ENCODE measurements around the gene TRMO.

Gene TRMO

GRCh38 chr9:97934321-97935115 lies 12.2 kb upstream of the TRMO start:
- H3K27me3 ChIP-seq (ENCODE audit: control insufficient read depth, insufficient read depth, low read length): no peaks in the 10 kb centered on the region
- H3K27ac ChIP-seq (ENCODE audit: low read depth, low read length): no peak overlapping the region
- no peak overlapping the region for H3K9ac ChIP-seq (ENCODE audit: low read length)
- no peaks in the 10 kb centered on the region for H3K36me3 ChIP-seq (ENCODE audit: control insufficient read depth, insufficient read depth, low read length)
- no peaks in the 10 kb centered on the region for H3K4me1 ChIP-seq (ENCODE audit: control insufficient read depth, insufficient read depth, low read length)
- H3K4me3 ChIP-seq (ENCODE audit: low read length): no peak overlapping the region

GRCh38 chr9:97933297-97933998 lies 11.1 kb upstream of the TRMO start:
- Histone ChIP-seq H3K9ac (ENCODE audit: low read length) (no peak overlapping the region), H3K27me3 (ENCODE audit: control insufficient read depth, insufficient read depth, low read length) (no peaks in the 10 kb centered on the region), H3K4me1 (ENCODE audit: control insufficient read depth, insufficient read depth, low read length) (no peaks in the 10 kb centered on the region), H3K27ac (ENCODE audit: low read depth, low read length) (no peak overlapping the region), H3K4me3 (ENCODE audit: low read length) (no peak overlapping the region), H3K36me3 (ENCODE audit: control insufficient read depth, insufficient read depth, low read length) (no peaks in the 10 kb centered on the region)

- Histone ChIP-seq H3K4me1 (ENCODE audit: control insufficient read depth, insufficient read depth, low read length) (no peaks in the 10 kb centered on the region), H3K9ac (ENCODE audit: low read length) (no peak overlapping the region), H3K27ac (ENCODE audit: low read depth, low read length) (no peak overlapping the region), H3K36me3 (ENCODE audit: control insufficient read depth, insufficient read depth, low read length) (no peaks in the 10 kb centered on the region), H3K27me3 (ENCODE audit: control insufficient read depth, insufficient read depth, low read length) (no peaks in the 10 kb centered on the region), H3K4me3 (ENCODE audit: low read length) (no peak overlapping the region)
Measured at GRCh38 chr9:97930972-97931371, 8.7 kb upstream of the TRMO start.

GRCh38 chr9:97928986-97929604 lies 6.8 kb upstream of the TRMO start:
- Histone ChIP-seq H3K4me3 (ENCODE audit: low read length) (no peak overlapping the region), H3K27me3 (ENCODE audit: control insufficient read depth, insufficient read depth, low read length) (no peaks in the 10 kb centered on the region), H3K27ac (ENCODE audit: low read depth, low read length) (no peak overlapping the region), H3K9ac (ENCODE audit: low read length) (no peak overlapping the region), H3K4me1 (ENCODE audit: control insufficient read depth, insufficient read depth, low read length) (no peaks in the 10 kb centered on the region), H3K36me3 (ENCODE audit: control insufficient read depth, insufficient read depth, low read length) (no peaks in the 10 kb centered on the region)

GRCh38 chr9:97925497-97926334 lies 3.4 kb upstream of the TRMO start:
- no peaks in the 10 kb centered on the region for H3K4me1 ChIP-seq (ENCODE audit: control insufficient read depth, insufficient read depth, low read length)
- H3K4me3 ChIP-seq (ENCODE audit: low read length): no peak overlapping the region
- no peaks in the 10 kb centered on the region for H3K36me3 ChIP-seq (ENCODE audit: control insufficient read depth, insufficient read depth, low read length)
- H3K27ac ChIP-seq (ENCODE audit: low read depth, low read length): no peak overlapping the region
- no peaks in the 10 kb centered on the region for H3K27me3 ChIP-seq (ENCODE audit: control insufficient read depth, insufficient read depth, low read length)
- no peak overlapping the region for H3K9ac ChIP-seq (ENCODE audit: low read length)

GRCh38 chr9:97924386-97924785 lies 2.1 kb upstream of the TRMO start:
- Histone ChIP-seq H3K9ac (ENCODE audit: low read length) (no peak overlapping the region), H3K36me3 (ENCODE audit: control insufficient read depth, insufficient read depth, low read length) (no peaks in the 10 kb centered on the region), H3K4me1 (ENCODE audit: control insufficient read depth, insufficient read depth, low read length) (no peaks in the 10 kb centered on the region), H3K4me3 (ENCODE audit: low read length) (no peak overlapping the region), H3K27me3 (ENCODE audit: control insufficient read depth, insufficient read depth, low read length) (no peaks in the 10 kb centered on the region), H3K27ac (ENCODE audit: low read depth, low read length) (no peak overlapping the region)

- Histone ChIP-seq H3K9ac (ENCODE audit: low read length) (no peak overlapping the region), H3K4me3 (ENCODE audit: low read length) (no peak overlapping the region), H3K36me3 (ENCODE audit: control insufficient read depth, insufficient read depth, low read length) (no peaks in the 10 kb centered on the region), H3K4me1 (ENCODE audit: control insufficient read depth, insufficient read depth, low read length) (no peaks in the 10 kb centered on the region), H3K27me3 (ENCODE audit: control insufficient read depth, insufficient read depth, low read length) (no peaks in the 10 kb centered on the region), H3K27ac (ENCODE audit: low read depth, low read length) (no peak overlapping the region)
Measured at GRCh38 chr9:97923529-97924108, 1.3 kb upstream of the TRMO start.

GRCh38 chr9:97919217-97919813 lies 3.0 kb downstream of the TRMO start:
- peaks cover 6% of the 10 kb centered on the region for H3K36me3 ChIP-seq (ENCODE audit: control insufficient read depth, insufficient read depth, low read length)
- H3K9ac ChIP-seq (ENCODE audit: low read length): no peak overlapping the region
- no peaks in the 10 kb centered on the region for H3K4me1 ChIP-seq (ENCODE audit: control insufficient read depth, insufficient read depth, low read length)
- H3K27me3 ChIP-seq (ENCODE audit: control insufficient read depth, insufficient read depth, low read length): no peaks in the 10 kb centered on the region
- no peak overlapping the region for H3K27ac ChIP-seq (ENCODE audit: low read depth, low read length)
- no peak overlapping the region for H3K4me3 ChIP-seq (ENCODE audit: low read length)

GRCh38 chr9:97918611-97919010 lies 3.7 kb downstream of the TRMO start:
- H3K27ac ChIP-seq (ENCODE audit: low read depth, low read length): no peak overlapping the region
- H3K4me1 ChIP-seq (ENCODE audit: control insufficient read depth, insufficient read depth, low read length): no peaks in the 10 kb centered on the region
- no peak overlapping the region for H3K9ac ChIP-seq (ENCODE audit: low read length)
- peaks cover 6% of the 10 kb centered on the region for H3K36me3 ChIP-seq (ENCODE audit: control insufficient read depth, insufficient read depth, low read length)
- no peaks in the 10 kb centered on the region for H3K27me3 ChIP-seq (ENCODE audit: control insufficient read depth, insufficient read depth, low read length)
- H3K4me3 ChIP-seq (ENCODE audit: low read length): no peak overlapping the region

GRCh38 chr9:97911970-97912369 lies 10.3 kb downstream of the TRMO start:
- peaks cover 36% of the 10 kb centered on the region for H3K36me3 ChIP-seq (ENCODE audit: control insufficient read depth, insufficient read depth, low read length)
- H3K27me3 ChIP-seq (ENCODE audit: control insufficient read depth, insufficient read depth, low read length): no peaks in the 10 kb centered on the region

GRCh38 chr9:97911528-97911927 lies 10.8 kb downstream of the TRMO start:
- no peak overlapping the region for H3K9ac ChIP-seq (ENCODE audit: low read length)
- peaks cover 36% of the 10 kb centered on the region for H3K36me3 ChIP-seq (ENCODE audit: control insufficient read depth, insufficient read depth, low read length)
- H3K4me1 ChIP-seq (ENCODE audit: control insufficient read depth, insufficient read depth, low read length): no peaks in the 10 kb centered on the region
- no peaks in the 10 kb centered on the region for H3K27me3 ChIP-seq (ENCODE audit: control insufficient read depth, insufficient read depth, low read length)
- no peak overlapping the region for H3K27ac ChIP-seq (ENCODE audit: low read depth, low read length)
- H3K4me3 ChIP-seq (ENCODE audit: low read length): no peak overlapping the region

More at GRCh38 chr9:97911970-97912369, 10.3 kb downstream of the TRMO start:
- no peak overlapping the region for H3K9ac ChIP-seq (ENCODE audit: low read length)
- no peak overlapping the region for H3K4me3 ChIP-seq (ENCODE audit: low read length)
- no peaks in the 10 kb centered on the region for H3K4me1 ChIP-seq (ENCODE audit: control insufficient read depth, insufficient read depth, low read length)
- H3K27ac ChIP-seq (ENCODE audit: low read depth, low read length): no peak overlapping the region

All from rectal smooth muscle tissue (tissue), 1 donor.